B cell (primary cell): ENCODE results near the gene EYS. TPM values are rescaled to one million over a fixed set of nuclear protein-coding genes. Genes with fewer than 3 reads are reported as not detected.

Experiments used
- ATAC-seq: fragments of 200-7000 bp; cut with Tn5 transposase; one replicate; pipeline ENCODE4 v1.10.0; 2021; ENCODE audit warnings: low read depth, mild to moderate bottlenecking, moderate number of reproducible peaks, moderate library complexity
- CTCF ChIA-PET: fragments of 350-600 bp; sonication (Branson Sonifier 250); formaldehyde crosslinking; loops from one replicate; lab custom pipeline; 2021; ENCODE audit warnings: antibody characterized with exemption, inconsistent platforms; lab: Charles Lee
- POLR2A ChIA-PET: fragments of 350-600 bp; sonication (Branson Sonifier 250); formaldehyde crosslinking; loops from one replicate; lab custom pipeline; 2021; ENCODE audit warnings: antibody characterized with exemption; lab: Charles Lee
- DNase-seq: peaks from one replicate; pipeline ENCODE4 v3.0.0; 2013
- H2AFZ ChIP-seq: 2 replicates; pipeline ENCODE4 v1.6.1; 2012; ENCODE audit warnings: mild to moderate bottlenecking, low read depth, low read length; ENCODE audit not compliant: insufficient read depth, poor library complexity, severe bottlenecking
- H3K27ac ChIP-seq, 2 donors: 1 replicate in 1 of 2; 2 replicates in 1 of 2; pipeline ENCODE4 v1.5.1; 2012 to 2013; ENCODE audit warnings: low read length in 2 of 2, mild to moderate bottlenecking in 2 of 2, moderate library complexity in 1 of 2
- H3K27me3 ChIP-seq, 4 experiments: fragments of 200-600 bp in 1 of 4; sonication (generic) in 1 of 4; replicated peaks in 1 of 4; 1 replicate in 2 of 4; 2 replicates in 2 of 4; pipeline versions ENCODE4 v1.6.1 to v1.7.0; 2013 to 2016; ENCODE audit warnings: low read length in 3 of 4, mild to moderate bottlenecking in 2 of 4, mixed read lengths in 1 of 4, moderate library complexity in 1 of 4; ENCODE audit not compliant: insufficient read depth in 4 of 4, control insufficient read depth in 3 of 4; ENCODE audit errors: control extremely low read depth in 1 of 4
- H3K36me3 ChIP-seq, 2 experiments: replicated peaks in 1 of 2; 1 replicate in 1 of 2; 2 replicates in 1 of 2; pipeline versions ENCODE4 v1.6.1 to v1.7.1; 2013; ENCODE audit warnings: low read length in 1 of 2; ENCODE audit not compliant: insufficient read depth in 2 of 2, control insufficient read depth in 1 of 2; ENCODE audit errors: control extremely low read depth in 1 of 2, extremely low read depth in 1 of 2
- H3K4me1 ChIP-seq, 2 donors: fragments of 200-600 bp in 1 of 2; sonication (generic) in 1 of 2; 1 replicate in 1 of 2; 2 replicates in 1 of 2; pipeline versions ENCODE4 v1.5.1 to v1.6.1; 2013 to 2017; ENCODE audit warnings: low read length in 2 of 2; ENCODE audit not compliant: control insufficient read depth in 2 of 2, insufficient read depth in 2 of 2
- H3K4me2 ChIP-seq: replicated peaks from 2 replicates; pipeline ENCODE3; 2012; ENCODE audit warnings: mild to moderate bottlenecking, low read depth, low read length; ENCODE audit not compliant: poor library complexity, severe bottlenecking
- H3K4me3 ChIP-seq, 5 experiments: fragments of 200-600 bp in 1 of 5; sonication (generic) in 1 of 5; 1 replicate in 3 of 5; 2 replicates in 2 of 5; pipeline versions ENCODE4 v1.5.1 to v1.7.0; 2011 to 2016; ENCODE audit warnings: low read length in 4 of 5, mild to moderate bottlenecking in 4 of 5, low read depth in 2 of 5, control low read depth in 1 of 5, moderate library complexity in 1 of 5; ENCODE audit not compliant: insufficient read depth in 1 of 5; ENCODE audit errors: control extremely low read depth in 1 of 5, extremely low read depth in 1 of 5
- H3K79me2 ChIP-seq: fragments of 200-600 bp; sonication (generic); one replicate; pipeline ENCODE4 v1.6.0; 2016; ENCODE audit warnings: low read length; ENCODE audit not compliant: control insufficient read depth, insufficient read depth
- H3K9ac ChIP-seq: fragments of 200-600 bp; sonication (generic); 2 replicates; pipeline ENCODE4 v1.6.1; 2017; ENCODE audit warnings: mild to moderate bottlenecking, low read length, moderate library complexity
- H3K9me3 ChIP-seq, 3 donors: one replicate each; pipeline versions ENCODE4 v1.6.1 to v1.7.1; 2013; ENCODE audit warnings: low read length in 2 of 3; ENCODE audit not compliant: control insufficient read depth in 2 of 3, insufficient read depth in 1 of 3; ENCODE audit errors: control extremely low read depth in 1 of 3
- H4K20me1 ChIP-seq: 2 replicates; pipeline ENCODE4 v1.6.0; 2012; ENCODE audit warnings: mild to moderate bottlenecking, low read length; ENCODE audit not compliant: insufficient read depth, control insufficient read depth, poor library complexity, severe bottlenecking
- H3K27ac Mint-ChIP-seq: one replicate; pipeline ENCODE4 v1.8.0; 2021; ENCODE audit warnings: mixed read lengths
- H3K27me3 Mint-ChIP-seq: one replicate; pipeline ENCODE4 v1.8.0; 2021; ENCODE audit warnings: mixed read lengths
- H3K4me1 Mint-ChIP-seq: one replicate; pipeline ENCODE4 v1.8.0; 2021; ENCODE audit warnings: mixed read lengths
- H3K4me3 Mint-ChIP-seq: one replicate; pipeline ENCODE4 v1.8.0; 2021; ENCODE audit warnings: mixed read lengths
- H3K9me3 Mint-ChIP-seq: one replicate; pipeline ENCODE4 v1.8.0; 2022; ENCODE audit warnings: mixed read lengths; ENCODE audit not compliant: insufficient read depth
- CTCF ChIP-seq: fragments of 200-600 bp; IDR thresholded peaks from one replicate; pipeline ENCODE4 v1.8.0; 2022; ENCODE audit warnings: antibody characterized with exemption, mild to moderate bottlenecking
- EZH2 ChIP-seq: IDR thresholded peaks from 2 replicates; pipeline ENCODE4 v1.6.1; 2012; ENCODE audit warnings: borderline replicate concordance, low read depth, mild to moderate bottlenecking, moderate library complexity, low read length; ENCODE audit not compliant: insufficient read depth, poor library complexity, severe bottlenecking
- WGBS: methylation state at CpG from one replicate; pipeline ENCODE4 v1.1.5; 2013; ENCODE audit warnings: missing lambda C conversion rate; ENCODE audit not compliant: insufficient coverage; 5-methylcytosine and 5-hydroxymethylcytosine counted together
- intact Hi-C: fragments of 100-400 bp; cut with micrococcal nuclease; formaldehyde crosslinking; loops from one replicate; pipeline ENCODE4 v1.10.0; 2022
- polyA plus RNA-seq: library from polyadenylated mRNA; depleted of rRNA; stranded (reverse); fragments of >200 nt; gene quantifications from 2 replicates; pipeline ENCODE4 v1.2.3, GENCODE V29; 2012
- total RNA-seq, 2 donors: library from RNA; stranded (reverse); fragments of 120-200 nt in 1 of 2; gene quantifications; 1 replicate in 1 of 2; 2 replicates in 1 of 2; pipeline versions ENCODE4 v1.2.3 to v1.2.4, GENCODE V29; 2013 to 2022

Gene EYS
- total and polyA plus RNA-seq, 2 donors (not counting 1 experiment from before 2014, with no cell fraction given) = not detected

GRCh38 chr6:65627015-65627414 lies 80.0 kb downstream of the EYS start:
- POLR2A ChIA-PET = no interaction called here
- H3K4me3 Mint-ChIP-seq = no peak overlapping the region
- ATAC-seq (no peak), DNase-seq (no peak)
- no peaks in the 10 kb centered on the region for H3K4me1 Mint-ChIP-seq
- H3K9me3 Mint-ChIP-seq = peaks cover 1% of the 10 kb centered on the region
- TF ChIP-seq CTCF = no peak
- TF ChIP-seq EZH2 = no peak
- H3K27me3 Mint-ChIP-seq = no peaks in the 10 kb centered on the region
- Histone ChIP-seq H4K20me1 (no peaks in the 10 kb centered on the region), H3K27ac (no peak overlapping the region), H3K27me3 (no peaks in the 10 kb centered on the region), H3K79me2 (no peaks in the 10 kb centered on the region), H3K9ac (no peak overlapping the region), H3K9me3 (peaks cover 0 to 13% (median 0%) of the 10 kb centered on the region in 3 donors), H3K4me3 (no peak overlapping the region), H3K4me1 (no peaks in the 10 kb centered on the region), H3K4me2 (no peak overlapping the region), H2AFZ (no peak overlapping the region), H3K36me3 (no peaks in the 10 kb centered on the region)
- CTCF ChIA-PET = no interaction called here
- intact Hi-C loops = no loop called here
- 86% methylated on average over 5 of the region's 5 CpGs for WGBS
- H3K27ac Mint-ChIP-seq = no peak overlapping the region

- H3K9me3 ChIP-seq = peaks cover 0 to 11% (median 0%) of the 10 kb centered on the region in 3 donors
- H3K4me1 ChIP-seq = no peaks in the 10 kb centered on the region
- no peak overlapping the region for H3K4me2 ChIP-seq
- Mint-ChIP-seq H3K27me3 (no peaks in the 10 kb centered on the region), H3K4me1 (no peaks in the 10 kb centered on the region), H3K27ac (no peak overlapping the region), H3K9me3 (peaks cover 1% of the 10 kb centered on the region), H3K4me3 (no peak overlapping the region)
- no peak overlapping the region for H2AFZ ChIP-seq
- H3K27me3 ChIP-seq = no peaks in the 10 kb centered on the region
- no peaks in the 10 kb centered on the region for H3K79me2 ChIP-seq
- DNase-seq (no peak), ATAC-seq (no peak)
- no peak overlapping the region for H3K27ac ChIP-seq
- TF ChIP-seq EZH2 = no peak
- intact Hi-C loops = no loop called here
- H4K20me1 ChIP-seq = no peaks in the 10 kb centered on the region
- H3K9ac ChIP-seq = no peak overlapping the region
- H3K4me3 ChIP-seq = no peak overlapping the region
- ChIA-PET CTCF (no interaction called here), POLR2A (no interaction called here)
- no CpG with 5 or more reads among the region's 2 CpGs for WGBS
- no peaks in the 10 kb centered on the region for H3K36me3 ChIP-seq
Measured at GRCh38 chr6:65623566-65623965, 83.5 kb downstream of the EYS start.
